H1 (cell line): ENCODE data around the gene SOX2. TPM values are rescaled to one million over a fixed set of nuclear protein-coding genes. Genes with fewer than 3 reads are reported as not detected.

Experiments
- CEBPB ChIP-seq: IDR thresholded peaks from 2 replicates; pipeline ENCODE4 v1.6.1; 2012; ENCODE audit warnings: low read depth, low read length
- SIX5 ChIP-seq: IDR thresholded peaks from 2 replicates; pipeline ENCODE4 v1.6.1; 2011; ENCODE audit warnings: mild to moderate bottlenecking, low read depth, low read length
- polyA plus RNA-seq, 7 experiments: library from polyadenylated mRNA; depleted of rRNA in 3 of 7; stranded (reverse) in 5 of 7; unstranded in 2 of 7; fragments of >200 nt in 5 of 7; fragments of 200-250 nt in 2 of 7; gene quantifications; 1 replicate in 5 of 7; 2 replicates in 1 of 7; 4 replicates in 1 of 7; pipeline versions ENCODE4 v1.2.1 to v1.2.3, GENCODE V29; 2011 to 2013; ENCODE audit warnings: missing spikeins in 2 of 7, mixed read lengths in 2 of 7
- total RNA-seq: library from RNA; stranded (reverse); fragmentation: NEBNext Ultra II Directional; extraction: Animal tissue kit (Norgen Biotek cat#: 25700); gene quantifications from 2 replicates; pipeline ENCODE4 v1.2.1, GENCODE V29; 2021
- TF ChIP-seq, protein P1 (sequence below): fragments of 300-600 bp; sonication (generic); IDR thresholded peaks from 2 replicates; pipeline ENCODE4 v1.7.1; 2012; ENCODE audit warnings: low read length, moderate library complexity, mild to moderate bottlenecking, inconsistent platforms; ENCODE audit not compliant: insufficient replicate concordance

SOX2 gene
- total and polyA plus RNA-seq, 2 of the 8 experiments (the other 6 are each of a cell fraction or from before 2014, with no cell fraction given): 149 to 247 TPM

DNA sequence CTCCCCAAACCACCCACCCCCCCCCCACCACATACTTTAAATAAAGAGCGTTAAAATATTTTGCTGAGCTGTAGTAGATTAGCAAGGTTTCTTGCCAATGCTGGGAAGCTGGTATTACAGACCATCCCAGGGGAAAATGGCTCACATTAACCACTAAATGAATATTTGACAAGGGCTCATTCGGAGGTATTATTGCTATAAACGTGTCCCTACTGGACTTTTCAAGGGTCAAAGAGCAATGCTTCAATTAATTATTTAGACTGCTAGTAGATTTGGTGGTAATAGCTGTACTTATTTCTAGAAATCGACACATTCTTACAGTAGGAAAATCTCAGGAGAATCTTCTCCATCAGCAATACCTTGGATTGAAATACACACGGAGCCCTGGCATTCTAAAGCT lies 5.2 kb downstream of the SOX2 start (continued):
- TF ChIP-seq, protein P1, sequence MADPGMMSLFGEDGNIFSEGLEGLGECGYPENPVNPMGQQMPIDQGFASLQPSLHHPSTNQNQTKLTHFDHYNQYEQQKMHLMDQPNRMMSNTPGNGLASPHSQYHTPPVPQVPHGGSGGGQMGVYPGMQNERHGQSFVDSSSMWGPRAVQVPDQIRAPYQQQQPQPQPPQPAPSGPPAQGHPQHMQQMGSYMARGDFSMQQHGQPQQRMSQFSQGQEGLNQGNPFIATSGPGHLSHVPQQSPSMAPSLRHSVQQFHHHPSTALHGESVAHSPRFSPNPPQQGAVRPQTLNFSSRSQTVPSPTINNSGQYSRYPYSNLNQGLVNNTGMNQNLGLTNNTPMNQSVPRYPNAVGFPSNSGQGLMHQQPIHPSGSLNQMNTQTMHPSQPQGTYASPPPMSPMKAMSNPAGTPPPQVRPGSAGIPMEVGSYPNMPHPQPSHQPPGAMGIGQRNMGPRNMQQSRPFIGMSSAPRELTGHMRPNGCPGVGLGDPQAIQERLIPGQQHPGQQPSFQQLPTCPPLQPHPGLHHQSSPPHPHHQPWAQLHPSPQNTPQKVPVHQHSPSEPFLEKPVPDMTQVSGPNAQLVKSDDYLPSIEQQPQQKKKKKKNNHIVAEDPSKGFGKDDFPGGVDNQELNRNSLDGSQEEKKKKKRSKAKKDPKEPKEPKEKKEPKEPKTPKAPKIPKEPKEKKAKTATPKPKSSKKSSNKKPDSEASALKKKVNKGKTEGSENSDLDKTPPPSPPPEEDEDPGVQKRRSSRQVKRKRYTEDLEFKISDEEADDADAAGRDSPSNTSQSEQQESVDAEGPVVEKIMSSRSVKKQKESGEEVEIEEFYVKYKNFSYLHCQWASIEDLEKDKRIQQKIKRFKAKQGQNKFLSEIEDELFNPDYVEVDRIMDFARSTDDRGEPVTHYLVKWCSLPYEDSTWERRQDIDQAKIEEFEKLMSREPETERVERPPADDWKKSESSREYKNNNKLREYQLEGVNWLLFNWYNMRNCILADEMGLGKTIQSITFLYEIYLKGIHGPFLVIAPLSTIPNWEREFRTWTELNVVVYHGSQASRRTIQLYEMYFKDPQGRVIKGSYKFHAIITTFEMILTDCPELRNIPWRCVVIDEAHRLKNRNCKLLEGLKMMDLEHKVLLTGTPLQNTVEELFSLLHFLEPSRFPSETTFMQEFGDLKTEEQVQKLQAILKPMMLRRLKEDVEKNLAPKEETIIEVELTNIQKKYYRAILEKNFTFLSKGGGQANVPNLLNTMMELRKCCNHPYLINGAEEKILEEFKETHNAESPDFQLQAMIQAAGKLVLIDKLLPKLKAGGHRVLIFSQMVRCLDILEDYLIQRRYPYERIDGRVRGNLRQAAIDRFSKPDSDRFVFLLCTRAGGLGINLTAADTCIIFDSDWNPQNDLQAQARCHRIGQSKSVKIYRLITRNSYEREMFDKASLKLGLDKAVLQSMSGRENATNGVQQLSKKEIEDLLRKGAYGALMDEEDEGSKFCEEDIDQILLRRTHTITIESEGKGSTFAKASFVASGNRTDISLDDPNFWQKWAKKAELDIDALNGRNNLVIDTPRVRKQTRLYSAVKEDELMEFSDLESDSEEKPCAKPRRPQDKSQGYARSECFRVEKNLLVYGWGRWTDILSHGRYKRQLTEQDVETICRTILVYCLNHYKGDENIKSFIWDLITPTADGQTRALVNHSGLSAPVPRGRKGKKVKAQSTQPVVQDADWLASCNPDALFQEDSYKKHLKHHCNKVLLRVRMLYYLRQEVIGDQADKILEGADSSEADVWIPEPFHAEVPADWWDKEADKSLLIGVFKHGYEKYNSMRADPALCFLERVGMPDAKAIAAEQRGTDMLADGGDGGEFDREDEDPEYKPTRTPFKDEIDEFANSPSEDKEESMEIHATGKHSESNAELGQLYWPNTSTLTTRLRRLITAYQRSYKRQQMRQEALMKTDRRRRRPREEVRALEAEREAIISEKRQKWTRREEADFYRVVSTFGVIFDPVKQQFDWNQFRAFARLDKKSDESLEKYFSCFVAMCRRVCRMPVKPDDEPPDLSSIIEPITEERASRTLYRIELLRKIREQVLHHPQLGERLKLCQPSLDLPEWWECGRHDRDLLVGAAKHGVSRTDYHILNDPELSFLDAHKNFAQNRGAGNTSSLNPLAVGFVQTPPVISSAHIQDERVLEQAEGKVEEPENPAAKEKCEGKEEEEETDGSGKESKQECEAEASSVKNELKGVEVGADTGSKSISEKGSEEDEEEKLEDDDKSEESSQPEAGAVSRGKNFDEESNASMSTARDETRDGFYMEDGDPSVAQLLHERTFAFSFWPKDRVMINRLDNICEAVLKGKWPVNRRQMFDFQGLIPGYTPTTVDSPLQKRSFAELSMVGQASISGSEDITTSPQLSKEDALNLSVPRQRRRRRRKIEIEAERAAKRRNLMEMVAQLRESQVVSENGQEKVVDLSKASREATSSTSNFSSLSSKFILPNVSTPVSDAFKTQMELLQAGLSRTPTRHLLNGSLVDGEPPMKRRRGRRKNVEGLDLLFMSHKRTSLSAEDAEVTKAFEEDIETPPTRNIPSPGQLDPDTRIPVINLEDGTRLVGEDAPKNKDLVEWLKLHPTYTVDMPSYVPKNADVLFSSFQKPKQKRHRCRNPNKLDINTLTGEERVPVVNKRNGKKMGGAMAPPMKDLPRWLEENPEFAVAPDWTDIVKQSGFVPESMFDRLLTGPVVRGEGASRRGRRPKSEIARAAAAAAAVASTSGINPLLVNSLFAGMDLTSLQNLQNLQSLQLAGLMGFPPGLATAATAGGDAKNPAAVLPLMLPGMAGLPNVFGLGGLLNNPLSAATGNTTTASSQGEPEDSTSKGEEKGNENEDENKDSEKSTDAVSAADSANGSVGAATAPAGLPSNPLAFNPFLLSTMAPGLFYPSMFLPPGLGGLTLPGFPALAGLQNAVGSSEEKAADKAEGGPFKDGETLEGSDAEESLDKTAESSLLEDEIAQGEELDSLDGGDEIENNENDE: no peak
- no peak for TF ChIP-seq CEBPB
- TF ChIP-seq SIX5: no peak
